Brain pericyte (primary cell): ENCODE measurements around the gene ASMTL.
A peak's percentile ranks its signal among the peaks of the same experiment; 100 is the strongest.
"Not testable (repeated sequence)": the region's sequence is repeated elsewhere in the genome, so short reads cannot be mapped to it uniquely, and the experiment has no call there.

Source experiments
- DNase-seq: peaks from one replicate; pipeline ENCODE4 v3.0.0-alpha.2; 2012; ENCODE audit warnings: low read depth, low spot score

ASMTL gene, protein sequence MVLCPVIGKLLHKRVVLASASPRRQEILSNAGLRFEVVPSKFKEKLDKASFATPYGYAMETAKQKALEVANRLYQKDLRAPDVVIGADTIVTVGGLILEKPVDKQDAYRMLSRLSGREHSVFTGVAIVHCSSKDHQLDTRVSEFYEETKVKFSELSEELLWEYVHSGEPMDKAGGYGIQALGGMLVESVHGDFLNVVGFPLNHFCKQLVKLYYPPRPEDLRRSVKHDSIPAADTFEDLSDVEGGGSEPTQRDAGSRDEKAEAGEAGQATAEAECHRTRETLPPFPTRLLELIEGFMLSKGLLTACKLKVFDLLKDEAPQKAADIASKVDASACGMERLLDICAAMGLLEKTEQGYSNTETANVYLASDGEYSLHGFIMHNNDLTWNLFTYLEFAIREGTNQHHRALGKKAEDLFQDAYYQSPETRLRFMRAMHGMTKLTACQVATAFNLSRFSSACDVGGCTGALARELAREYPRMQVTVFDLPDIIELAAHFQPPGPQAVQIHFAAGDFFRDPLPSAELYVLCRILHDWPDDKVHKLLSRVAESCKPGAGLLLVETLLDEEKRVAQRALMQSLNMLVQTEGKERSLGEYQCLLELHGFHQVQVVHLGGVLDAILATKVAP

DNA sequence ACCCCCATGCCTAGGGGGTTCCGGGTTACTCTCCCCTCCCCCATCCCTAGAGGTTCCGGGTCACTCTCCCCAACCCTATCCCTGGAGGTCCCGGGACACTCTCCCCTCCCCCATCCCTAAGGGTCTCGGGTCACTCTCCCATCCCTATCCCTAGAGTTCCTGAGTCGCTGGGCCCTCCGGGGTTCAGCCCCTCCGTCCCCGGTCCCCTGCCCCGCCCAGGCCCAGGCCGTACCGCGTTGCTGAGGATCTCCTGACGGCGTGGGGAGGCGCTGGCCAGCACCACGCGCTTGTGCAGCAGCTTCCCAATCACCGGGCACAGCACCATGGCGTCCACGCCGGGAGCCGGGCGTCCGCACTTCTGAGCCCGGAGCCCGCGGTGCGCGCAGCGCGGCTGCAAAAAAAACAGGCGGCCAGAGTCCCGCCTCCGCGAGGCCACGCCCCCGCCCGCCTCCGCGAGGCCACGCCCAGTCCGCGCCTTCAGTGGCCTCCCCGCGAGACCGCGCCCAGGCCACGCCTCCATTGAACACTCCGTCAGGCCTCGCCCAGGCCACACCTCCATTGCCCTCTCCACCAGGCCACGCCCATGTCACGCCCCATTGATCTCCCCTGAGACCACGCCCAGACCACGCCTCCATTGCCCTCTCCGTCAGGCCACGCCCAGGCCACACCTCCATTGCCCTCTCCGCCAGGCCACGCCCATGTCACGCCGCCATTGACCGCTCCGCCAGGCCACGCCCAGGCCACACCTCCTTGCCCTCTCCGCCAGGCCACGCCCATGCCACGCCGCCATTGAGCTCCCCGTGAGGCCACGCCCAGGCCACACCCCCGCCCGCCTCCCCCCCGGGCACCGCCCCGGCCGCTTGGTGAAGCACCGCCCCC, at the start of gene ASMTL:
Gene ASMTL, minus strand, starts transcription at position 394 of the 879 bp plus-strand sequence. Its CDS starts 69 bp downstream, at position 325.
- peak; percentile 100 for DNase-seq

DNA sequence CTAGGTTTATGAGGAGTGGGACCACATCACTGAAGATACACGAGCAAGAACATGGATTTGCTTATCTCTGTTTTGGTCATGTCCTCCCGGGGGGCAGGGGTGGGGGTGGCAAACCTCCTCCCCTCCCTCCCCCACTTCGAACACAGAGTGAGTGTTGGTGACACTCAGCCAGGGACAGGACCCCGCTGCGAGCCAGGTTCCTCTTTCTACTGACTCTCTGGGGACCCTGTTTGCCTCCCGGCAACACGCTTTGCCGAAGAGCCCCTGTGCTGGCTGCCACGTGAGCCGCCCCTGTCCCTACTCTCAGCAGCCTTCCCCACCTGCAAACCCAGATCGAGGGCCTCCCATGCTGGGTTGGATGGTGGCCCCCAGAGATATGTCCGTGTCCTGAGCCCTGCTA, 49.5 kb upstream of the ASMTL start:
- no peak for DNase-seq

DNA sequence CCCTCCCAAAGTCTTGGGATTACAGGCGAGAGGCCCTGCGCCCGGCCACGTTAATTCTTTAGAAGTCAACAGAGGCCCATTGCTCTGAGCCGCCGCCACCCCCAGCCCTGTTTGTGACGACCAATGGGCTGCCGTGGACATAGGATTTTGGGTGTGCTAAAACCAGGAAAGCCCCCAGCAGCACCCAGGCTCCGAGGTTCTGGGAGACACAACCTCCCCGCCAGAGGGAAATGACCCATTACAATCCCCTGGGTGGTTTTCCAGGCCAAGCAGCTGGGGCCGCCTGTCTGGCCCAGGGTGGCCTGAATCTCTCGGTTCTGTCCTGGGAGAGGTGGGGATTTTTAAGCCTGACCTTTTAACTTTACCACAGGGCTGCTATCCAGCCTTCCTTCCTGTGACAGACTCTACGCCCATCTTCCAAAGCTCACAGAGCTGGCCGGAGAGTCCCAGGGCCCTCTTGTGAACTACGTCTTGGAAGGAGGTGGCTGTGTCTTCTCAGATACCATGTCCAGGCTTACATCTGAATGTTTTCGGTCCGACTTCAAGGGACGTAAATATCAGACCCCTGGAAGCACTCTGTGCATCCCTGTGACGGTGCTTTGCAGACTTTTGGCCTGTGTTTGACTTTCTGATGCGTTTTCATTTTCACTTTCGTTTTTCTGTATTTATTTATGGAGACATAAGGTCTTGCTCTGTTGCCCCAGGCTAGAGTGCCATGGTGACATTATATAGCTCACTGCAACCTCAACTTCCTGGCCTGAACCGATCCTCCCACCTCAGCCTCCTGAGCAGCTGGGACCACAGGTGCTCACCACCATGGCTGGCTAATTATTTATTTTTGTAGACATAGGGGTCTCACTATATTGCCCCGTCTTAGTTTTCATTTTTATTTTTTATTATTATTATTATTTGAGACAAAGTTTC, 48.3 kb upstream of the ASMTL start:
- DNase-seq: no peak

DNA sequence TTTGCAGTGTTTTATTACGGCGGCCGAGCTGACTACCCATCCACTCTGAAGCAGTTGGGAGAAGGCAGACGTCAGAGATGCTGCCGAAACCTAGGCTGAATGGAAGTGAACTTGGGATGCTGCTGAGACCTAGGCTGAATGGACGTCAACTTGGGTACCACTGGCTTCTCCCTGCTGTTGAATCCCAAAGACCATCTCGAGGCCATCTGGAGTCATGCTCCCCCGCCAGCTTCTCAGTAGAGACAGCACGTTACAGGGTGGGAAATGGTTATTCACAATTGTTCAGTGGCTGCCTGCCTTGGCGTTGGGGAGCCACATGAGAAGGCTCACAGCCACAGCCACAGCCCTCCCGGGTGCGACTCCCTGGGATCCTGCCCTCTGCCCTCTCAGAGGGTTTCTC, 43.4 kb upstream of the ASMTL start:
- no peak for DNase-seq

DNA sequence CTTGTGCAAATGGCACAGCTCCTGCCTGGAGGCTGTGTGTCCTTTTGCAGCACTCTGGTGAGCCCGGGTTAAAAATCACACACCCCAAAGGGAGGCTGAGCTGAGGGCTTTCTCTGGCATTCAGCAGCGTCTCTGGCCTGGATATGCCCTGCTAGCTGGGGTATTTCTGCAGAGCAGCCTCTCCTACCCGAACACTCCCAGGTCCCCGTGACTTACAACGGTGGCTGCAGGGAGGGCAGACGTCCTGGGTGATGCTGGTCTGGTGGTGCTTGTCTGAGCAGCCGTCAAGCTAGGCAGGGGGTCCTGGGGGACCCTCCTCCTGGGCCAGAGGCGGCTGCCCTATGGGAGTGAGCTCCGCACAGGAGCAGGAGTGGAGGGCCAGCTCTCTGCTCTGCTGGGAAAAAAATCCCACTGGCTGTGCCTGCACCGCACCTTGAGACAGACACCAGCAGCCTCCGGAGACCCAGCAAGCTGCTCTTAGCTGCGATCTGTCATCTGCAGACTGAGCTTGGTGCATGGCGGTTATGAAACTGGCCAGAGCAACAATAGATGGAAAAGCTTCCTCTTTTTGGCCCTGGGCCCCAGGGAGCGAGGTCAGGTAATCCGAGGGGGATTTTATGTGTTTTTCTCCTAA, 41.3 kb upstream of the ASMTL start:
- DNase-seq: no peak

DNA sequence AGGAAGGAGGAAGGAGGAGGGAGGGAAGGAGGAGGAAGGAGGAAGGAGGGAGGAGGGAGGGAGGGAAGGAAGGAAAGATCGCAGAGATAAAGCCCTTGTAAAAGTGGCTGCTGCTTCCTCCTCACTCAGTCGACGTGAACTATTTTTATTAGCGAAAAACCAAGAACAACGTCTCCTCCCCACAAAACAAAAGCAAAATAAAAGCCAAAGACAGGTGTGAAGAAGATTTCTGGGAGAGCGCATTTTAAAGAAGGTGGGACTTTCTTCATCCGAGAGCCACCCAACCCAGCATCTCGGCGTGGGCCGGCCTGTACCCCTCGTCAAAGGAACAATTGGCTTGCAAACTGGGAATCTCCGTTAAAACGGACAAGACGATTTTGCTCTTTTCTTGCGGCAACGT, 40.7 kb upstream of the ASMTL start:
- DNase-seq: no peak

DNA sequence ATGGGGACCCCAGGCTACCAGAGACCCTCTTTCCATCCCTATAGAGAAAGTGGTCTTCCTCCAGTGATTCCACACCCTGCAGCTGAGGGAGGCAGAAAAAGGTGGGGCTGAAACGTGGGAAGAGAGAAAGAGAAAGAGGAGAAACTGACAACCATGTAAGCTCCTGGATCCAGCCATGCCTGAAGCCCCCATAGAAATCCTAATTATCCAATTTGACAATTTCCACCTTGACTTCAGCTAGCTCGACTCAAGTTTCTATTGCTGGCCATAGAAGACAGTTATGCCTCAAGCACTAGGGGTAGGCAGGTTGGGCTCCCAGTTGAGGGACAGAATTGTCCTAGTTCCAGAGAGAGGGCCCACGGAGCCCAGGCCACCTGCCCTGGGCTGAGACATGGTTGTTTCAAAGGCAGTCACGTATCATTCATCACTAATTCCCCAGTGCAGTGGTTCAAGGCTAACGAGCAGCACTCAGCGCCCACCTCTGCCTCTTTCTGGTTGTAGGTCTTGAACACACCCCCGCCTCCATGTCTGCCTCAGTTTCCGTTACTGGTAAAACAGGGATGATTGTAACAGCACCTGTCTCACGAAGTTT, 39.8 kb upstream of the ASMTL start:
- no peak for DNase-seq

DNA sequence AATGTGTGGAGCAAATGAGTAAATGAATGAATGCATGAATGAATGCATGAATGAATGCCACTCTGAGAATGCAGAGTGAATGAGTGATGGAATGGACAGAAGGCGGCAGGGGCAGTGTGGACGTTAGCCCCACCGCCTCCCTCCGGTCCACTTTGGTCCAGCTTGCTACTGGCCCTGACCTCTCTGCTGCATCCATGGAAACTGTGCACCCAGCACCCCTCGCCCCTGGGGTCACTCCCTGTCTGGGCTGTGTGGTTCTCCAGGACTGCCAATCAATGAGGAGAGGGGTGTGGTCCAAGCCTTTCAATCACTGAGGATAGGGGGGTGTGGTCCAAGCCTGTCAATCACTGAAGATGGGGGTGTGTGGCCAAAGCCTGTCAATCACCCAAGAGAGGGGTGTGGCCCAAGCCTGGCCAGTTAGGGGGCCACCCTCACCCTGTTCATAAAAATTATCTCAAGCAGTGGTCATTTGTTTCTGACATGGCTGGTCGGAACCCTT, 39.2 kb upstream of the ASMTL start:
- DNase-seq: no peak

DNA sequence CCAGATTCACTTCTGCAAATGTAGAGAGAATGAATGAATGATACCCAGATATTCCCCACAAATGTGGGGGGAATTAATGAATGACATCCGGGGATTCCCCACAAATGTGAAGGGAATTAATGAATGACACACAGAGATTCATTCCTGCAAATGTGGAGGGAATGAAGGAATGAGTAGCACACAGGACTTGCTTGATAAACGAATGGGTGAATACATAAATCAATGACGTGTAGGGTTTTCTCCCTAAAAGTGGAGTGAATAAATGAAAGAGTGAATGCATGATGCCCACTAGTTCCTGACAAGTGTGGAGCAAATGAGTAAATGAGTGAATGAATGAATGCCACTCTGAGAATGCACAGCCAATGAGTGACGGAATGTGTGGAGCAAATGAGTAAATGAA, 38.5 kb upstream of the ASMTL start:
- not testable (repeated sequence) for DNase-seq

DNA sequence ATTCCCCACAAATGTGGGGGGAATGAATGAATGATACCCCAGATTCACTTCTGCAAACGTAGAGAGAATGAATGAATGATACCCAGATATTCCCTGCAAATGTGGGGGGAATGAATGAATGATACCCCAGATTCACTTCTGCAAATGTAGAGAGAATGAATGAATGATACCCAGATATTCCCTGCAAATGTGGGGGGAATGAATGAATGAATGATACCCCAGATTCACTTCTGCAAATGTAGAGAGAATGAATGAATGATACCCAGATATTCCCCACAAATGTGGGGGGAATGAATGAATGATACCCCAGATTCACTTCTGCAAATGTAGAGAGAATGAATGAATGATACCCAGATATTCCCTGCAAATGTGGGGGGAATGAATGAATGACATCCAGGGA, 38.0 kb upstream of the ASMTL start:
- DNase-seq: not testable (repeated sequence)

DNA sequence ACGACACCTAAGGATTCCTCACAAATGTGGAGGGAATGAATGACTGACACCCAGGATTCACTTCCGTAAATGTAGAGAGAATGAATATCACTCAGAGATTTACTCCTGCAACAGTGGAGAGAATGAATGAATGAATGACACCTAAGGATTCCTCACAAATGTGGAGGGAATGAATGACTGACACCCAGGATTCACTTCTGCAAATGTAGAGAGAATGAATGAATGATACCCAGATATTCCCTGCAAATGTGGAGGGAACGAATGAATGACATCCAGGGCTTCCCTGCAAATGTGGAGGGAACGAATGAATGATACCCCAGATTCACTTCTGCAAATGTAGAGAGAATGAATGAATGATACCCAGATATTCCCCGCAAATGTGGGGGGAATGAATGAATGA, 36.6 kb upstream of the ASMTL start:
- not testable (repeated sequence) for DNase-seq

DNA sequence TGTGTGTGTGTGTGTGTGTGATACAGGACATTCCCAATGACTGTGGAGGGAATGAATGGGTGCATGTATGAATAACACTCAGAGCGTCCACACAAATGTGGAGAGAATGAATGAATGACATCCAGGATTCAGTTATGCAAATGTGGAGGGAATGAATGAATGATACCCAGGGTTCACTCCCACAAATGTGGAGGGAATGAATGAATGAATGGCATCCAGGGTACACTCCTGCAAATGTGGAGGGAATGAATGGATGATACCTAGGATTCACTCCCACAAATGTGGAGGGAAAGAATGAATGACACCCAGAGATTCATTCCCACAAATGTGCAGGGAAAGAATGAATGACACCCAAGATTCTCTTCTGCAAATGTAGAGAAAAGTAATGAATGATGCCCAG, 36.0 kb upstream of the ASMTL start:
- DNase-seq: no peak

DNA sequence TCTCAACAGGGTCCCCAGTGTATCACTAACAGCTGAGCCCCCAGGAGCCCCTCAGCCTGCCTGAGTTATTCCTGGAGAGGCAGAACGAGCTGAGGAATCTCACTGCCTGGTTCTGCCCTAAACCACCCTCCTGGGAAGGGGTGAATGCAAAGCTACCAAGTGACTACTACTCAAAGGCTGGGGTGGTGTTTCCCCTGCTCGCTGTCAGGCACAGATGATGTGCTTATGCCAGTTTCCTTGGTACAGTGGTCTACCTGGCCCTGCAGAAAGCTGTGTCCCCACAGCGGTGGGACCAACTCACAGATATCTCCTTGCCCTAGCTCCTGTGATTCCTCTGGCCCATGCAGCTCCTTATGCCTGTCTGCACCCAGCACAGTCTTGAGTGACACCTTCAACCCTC, 35.4 kb upstream of the ASMTL start:
- no peak for DNase-seq

DNA sequence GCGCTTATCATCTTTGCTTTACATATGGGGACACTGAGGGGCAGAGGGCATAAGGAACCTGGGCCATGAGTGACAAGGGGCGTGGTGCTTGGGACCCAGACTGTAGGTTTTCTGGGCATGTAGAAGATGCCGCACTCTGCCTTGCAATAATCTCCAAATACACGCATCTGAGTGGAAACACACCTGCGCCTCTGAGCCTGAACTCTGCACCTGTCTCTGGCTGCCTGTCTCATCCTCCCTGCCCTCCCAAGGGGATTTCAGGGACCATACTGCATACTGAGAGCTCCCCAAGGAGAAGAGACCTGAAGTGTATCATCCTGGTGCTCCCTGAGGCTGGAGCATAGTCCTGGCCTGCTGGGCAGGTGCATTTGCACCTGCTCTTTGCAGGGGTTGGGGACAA, 34.7 kb upstream of the ASMTL start:
- DNase-seq: no peak

DNA sequence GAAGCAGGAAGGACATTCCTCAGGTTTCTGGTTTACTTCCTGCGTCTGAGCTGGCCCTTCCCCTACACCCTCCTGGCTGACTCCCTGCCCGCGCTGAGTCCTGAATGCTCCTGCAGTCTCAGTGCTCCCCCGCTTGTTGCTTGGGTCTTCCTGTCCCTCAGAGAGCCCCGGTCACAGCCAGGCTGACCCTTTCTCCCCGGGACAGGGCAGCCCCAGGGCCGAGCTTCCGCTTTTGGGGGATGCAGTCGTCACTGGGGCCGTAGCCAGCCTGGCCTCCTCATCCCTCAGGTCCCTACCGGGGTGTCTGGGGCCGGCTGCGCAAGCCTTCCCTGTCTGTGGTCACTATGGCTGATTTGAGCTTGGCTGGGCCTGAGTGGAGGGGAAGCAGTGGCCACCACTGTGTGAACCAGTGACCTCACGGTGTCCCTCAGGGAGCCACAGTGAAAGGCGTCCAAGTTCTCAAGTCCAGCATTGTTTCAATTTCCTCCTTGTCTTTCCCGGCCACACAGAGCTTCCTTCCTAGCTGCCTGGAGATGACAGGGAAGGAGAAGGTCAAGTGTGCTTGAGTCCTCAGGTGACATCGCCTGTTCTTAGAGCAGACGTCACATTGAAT, 34.1 kb upstream of the ASMTL start:
- no peak for DNase-seq

DNA sequence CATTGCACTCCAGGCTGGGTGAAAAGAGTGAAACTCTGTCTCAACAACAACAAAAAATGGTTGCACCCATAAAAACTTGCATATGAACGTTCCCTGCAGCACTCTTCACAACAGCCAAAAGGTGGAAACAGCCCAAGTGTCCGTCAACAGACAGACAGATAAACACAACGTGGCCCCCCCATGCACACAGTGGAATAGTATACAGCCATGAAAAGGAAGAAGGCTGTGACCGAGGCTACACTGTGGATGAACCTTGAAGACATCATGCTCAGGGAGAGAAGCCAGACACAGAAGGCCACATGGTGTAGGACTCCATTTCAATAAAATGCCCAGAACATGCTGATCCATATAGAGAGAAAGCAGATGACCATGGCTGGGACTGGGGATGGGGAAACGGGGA, 33.5 kb upstream of the ASMTL start:
- no peak for DNase-seq

DNA sequence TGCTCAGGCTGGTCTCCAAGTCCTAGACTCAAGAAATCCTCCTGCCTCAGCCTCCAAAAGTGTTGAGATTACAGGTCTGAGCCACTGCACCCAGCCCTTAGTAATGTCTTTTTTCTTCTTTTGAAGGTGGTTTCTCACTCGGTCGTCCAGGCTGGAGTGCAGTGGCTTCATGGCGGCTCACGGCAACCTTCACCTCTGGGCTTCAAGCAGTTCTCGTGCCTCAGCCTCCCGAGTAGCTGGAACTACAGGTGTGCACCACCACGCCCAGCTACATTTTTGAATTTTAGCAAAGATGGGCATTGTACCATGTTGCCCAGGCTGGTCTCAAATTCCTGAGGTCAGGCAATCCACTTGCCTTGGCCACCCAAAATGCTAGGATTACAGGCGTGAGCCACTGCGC, 32.3 kb upstream of the ASMTL start:
- DNase-seq: no peak

DNA sequence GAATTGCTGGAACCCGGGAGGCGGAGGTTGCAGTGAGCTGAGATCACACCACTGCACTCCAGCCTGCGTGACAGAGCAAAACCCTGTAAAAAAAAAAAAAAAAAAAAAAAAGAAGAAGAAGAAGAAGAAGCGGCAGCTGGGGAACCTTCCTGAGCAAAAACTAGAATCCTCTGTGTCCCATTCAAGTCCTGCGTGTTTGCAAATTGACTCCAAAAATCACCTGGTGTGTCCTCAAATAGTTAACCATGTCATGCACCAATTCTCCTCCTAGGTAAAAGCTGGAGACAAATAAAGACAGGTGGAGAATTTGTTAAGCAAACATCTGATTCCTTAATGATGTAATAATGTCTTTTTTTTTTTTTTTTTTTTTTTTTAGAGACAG, 31.9 kb upstream of the ASMTL start:
- no peak for DNase-seq

DNA sequence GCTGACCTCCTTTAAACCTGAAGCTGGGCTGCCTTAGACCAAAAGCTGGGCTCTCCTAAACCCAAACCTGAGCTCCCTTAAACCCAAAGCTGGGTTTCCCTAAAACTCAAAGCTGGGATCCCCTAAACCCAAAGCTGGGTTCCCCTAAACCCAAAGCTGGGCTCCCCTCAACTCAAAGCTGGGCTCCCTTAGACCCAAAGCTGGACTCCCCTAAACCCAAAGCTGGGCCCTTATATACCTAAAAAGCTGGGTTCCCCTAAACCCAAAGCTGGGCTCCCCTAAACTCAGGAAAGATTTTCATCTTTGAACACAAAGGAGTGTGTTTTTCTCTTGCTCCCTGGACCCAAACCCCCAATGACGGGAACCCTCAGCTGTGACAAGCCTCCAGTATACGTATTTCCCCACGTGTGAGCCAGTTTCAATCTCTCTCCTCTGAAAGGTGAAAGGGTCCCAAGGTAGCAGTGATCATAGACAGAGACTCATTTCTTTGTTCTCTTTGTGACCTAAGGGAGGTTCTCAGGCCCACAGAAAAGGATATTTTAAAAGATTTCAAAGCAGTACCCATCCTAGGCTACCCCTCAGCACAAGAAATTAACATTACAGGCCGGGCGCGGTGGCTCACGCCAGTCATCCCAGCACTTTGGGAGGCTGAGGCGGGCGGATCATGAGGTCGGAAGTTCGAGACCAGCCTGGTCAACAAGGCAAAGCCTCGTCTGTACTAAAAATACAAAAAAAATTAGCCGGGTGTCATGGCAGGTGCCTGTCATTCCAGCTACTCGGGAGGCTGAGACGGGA, 31.3 kb upstream of the ASMTL start:
- DNase-seq: no peak
